H9 (cell line): ENCODE results near the gene GBP4. TPM values are rescaled to one million over a fixed set of nuclear protein-coding genes. Genes with fewer than 3 reads are reported as not detected.

ENCODE experiments used
- DNase-seq: peaks from one replicate; pipeline ENCODE4 v3.0.0-alpha.2; 2017
- H2AFZ ChIP-seq: one replicate; pipeline ENCODE4 v1.6.1; 2013; ENCODE audit warnings: mild to moderate bottlenecking, low read length, control low read depth, moderate library complexity
- H2AK5ac ChIP-seq: 2 replicates; pipeline ENCODE4 v1.6.1; 2013; ENCODE audit warnings: low read length, control low read depth, mixed read lengths; ENCODE audit not compliant: insufficient read length
- H2BK120ac ChIP-seq: one replicate; pipeline ENCODE4 v1.6.1; 2013; ENCODE audit warnings: low read depth, mild to moderate bottlenecking, low read length, control low read depth, inconsistent platforms; ENCODE audit not compliant: poor library complexity, severe bottlenecking
- H2BK12ac ChIP-seq: 2 replicates; pipeline ENCODE4 v1.6.1; 2013; ENCODE audit warnings: low read length, control low read depth, mixed read lengths, low read depth; ENCODE audit not compliant: insufficient read length
- H2BK15ac ChIP-seq: 2 replicates; pipeline ENCODE4 v1.6.1; 2013; ENCODE audit warnings: low read depth, low read length, control low read depth
- H2BK20ac ChIP-seq: one replicate; pipeline ENCODE4 v1.6.1; 2013; ENCODE audit warnings: low read depth, mild to moderate bottlenecking, low read length, control low read depth, inconsistent platforms; ENCODE audit not compliant: poor library complexity, severe bottlenecking
- H2BK5ac ChIP-seq: 2 replicates; pipeline ENCODE4 v1.6.1; 2013; ENCODE audit warnings: low read length, control low read depth, mixed read lengths; ENCODE audit not compliant: insufficient read length
- H3K14ac ChIP-seq: 2 replicates; pipeline ENCODE4 v1.6.1; 2013; ENCODE audit warnings: low read length, control low read depth; ENCODE audit not compliant: insufficient read depth
- H3K18ac ChIP-seq: 2 replicates; pipeline ENCODE4 v1.6.1; 2013; ENCODE audit warnings: low read depth, mild to moderate bottlenecking, mixed read lengths, low read length, control low read depth; ENCODE audit not compliant: insufficient read length
- H3K23ac ChIP-seq: 2 replicates; pipeline ENCODE4 v1.6.1; 2013; ENCODE audit warnings: low read length, control low read depth, mixed read lengths, low read depth; ENCODE audit not compliant: insufficient read length
- H3K23me2 ChIP-seq: 2 replicates; pipeline ENCODE4 v1.6.1; 2013; ENCODE audit warnings: low read depth, mild to moderate bottlenecking, mixed read lengths, low read length, control low read depth; ENCODE audit not compliant: insufficient read length, poor library complexity, severe bottlenecking
- H3K27ac ChIP-seq: 2 replicates; pipeline ENCODE4 v1.5.1; 2013; ENCODE audit warnings: low read length, control low read depth, mixed read lengths, low read depth; ENCODE audit not compliant: insufficient read length
- H3K27me3 ChIP-seq: 2 replicates; pipeline ENCODE4 v1.6.1; 2013; ENCODE audit warnings: low read length, control low read depth, inconsistent platforms; ENCODE audit not compliant: insufficient read depth
- H3K4ac ChIP-seq: 2 replicates; pipeline ENCODE4 v1.6.1; 2013; ENCODE audit warnings: low read depth, mild to moderate bottlenecking, control low read depth, inconsistent platforms, low read length, moderate library complexity
- H3K4me1 ChIP-seq: 2 replicates; pipeline ENCODE4 v1.6.1; 2013; ENCODE audit warnings: low read length, control low read depth, inconsistent platforms; ENCODE audit not compliant: insufficient read depth
- H3K4me2 ChIP-seq: 2 replicates; pipeline ENCODE4 v1.6.1; 2013; ENCODE audit warnings: low read length, control low read depth, mixed read lengths; ENCODE audit not compliant: insufficient read length, insufficient read depth
- H3K56ac ChIP-seq: 2 replicates; pipeline ENCODE4 v1.6.1; 2013; ENCODE audit warnings: low read depth, mild to moderate bottlenecking, mixed read lengths, low read length, control low read depth; ENCODE audit not compliant: insufficient read length
- H3K79me1 ChIP-seq: 2 replicates; pipeline ENCODE4 v1.6.1; 2013; ENCODE audit warnings: low read depth, mild to moderate bottlenecking, moderate library complexity, low read length, control low read depth, inconsistent platforms; ENCODE audit not compliant: insufficient read depth, poor library complexity, severe bottlenecking
- H3K79me2 ChIP-seq: 2 replicates; pipeline ENCODE4 v1.6.1; 2013; ENCODE audit warnings: low read length, control low read depth, inconsistent platforms; ENCODE audit not compliant: insufficient read depth
- H3K9ac ChIP-seq: 2 replicates; pipeline ENCODE4 v1.6.1; 2013; ENCODE audit warnings: low read length, control low read depth, mixed read lengths; ENCODE audit not compliant: insufficient read length; ENCODE audit errors: extremely low read depth
- H3K9me3 ChIP-seq: one replicate; pipeline ENCODE4 v1.6.1; 2013; ENCODE audit warnings: low read depth, low read length, inconsistent platforms; ENCODE audit not compliant: control insufficient read depth
- H3T11ph ChIP-seq: one replicate; pipeline ENCODE4 v1.6.1; 2013; ENCODE audit warnings: mild to moderate bottlenecking, low read length, control low read depth, inconsistent platforms
- H4K20me1 ChIP-seq: one replicate; pipeline ENCODE4 v1.6.1; 2013; ENCODE audit not compliant: control insufficient read depth, insufficient read length, insufficient read depth
- H4K5ac ChIP-seq: 2 replicates; pipeline ENCODE4 v1.6.1; 2013; ENCODE audit warnings: low read depth, mild to moderate bottlenecking, mixed read lengths, low read length, control low read depth; ENCODE audit not compliant: insufficient read length
- H4K8ac ChIP-seq: replicated peaks from 2 replicates; pipeline ENCODE4 v1.6.1; 2013; ENCODE audit warnings: low read length, control low read depth, mixed read lengths, low read depth; ENCODE audit not compliant: insufficient read length
- H4K91ac ChIP-seq: 2 replicates; pipeline ENCODE4 v1.6.1; 2013; ENCODE audit warnings: low read depth, mild to moderate bottlenecking, moderate library complexity, mixed read lengths, low read length, control low read depth; ENCODE audit not compliant: insufficient read length
- H3K27ac Mint-ChIP-seq, 3 experiments: 2 replicates in 2 of 3; 3 replicates in 1 of 3; pipeline ENCODE4 v1.8.0; 2020 to 2021; ENCODE audit warnings: mixed read lengths in 3 of 3, mild to moderate bottlenecking in 1 of 3, moderate library complexity in 1 of 3
- H3K27me3 Mint-ChIP-seq: 2 replicates; pipeline ENCODE4 v1.8.0; 2021; ENCODE audit warnings: low read depth, mild to moderate bottlenecking, moderate library complexity, mixed read lengths
- H3K36me3 Mint-ChIP-seq, 3 experiments: 2 replicates in 2 of 3; 3 replicates in 1 of 3; pipeline ENCODE4 v1.8.0; 2020 to 2021; ENCODE audit warnings: low read depth in 3 of 3, mixed read lengths in 3 of 3; ENCODE audit not compliant: insufficient read depth in 1 of 3
- H3K4me1 Mint-ChIP-seq, 2 experiments: 2 replicates each; pipeline ENCODE4 v1.8.0; 2020; ENCODE audit warnings: mixed read lengths in 2 of 2
- H3K4me3 Mint-ChIP-seq, 2 experiments: 2 replicates in 1 of 2; 3 replicates in 1 of 2; pipeline ENCODE4 v1.8.0; 2020 to 2021; ENCODE audit warnings: mild to moderate bottlenecking in 2 of 2, mixed read lengths in 2 of 2, moderate library complexity in 1 of 2
- H3K9me3 Mint-ChIP-seq, 2 experiments: 2 replicates in 1 of 2; 3 replicates in 1 of 2; pipeline ENCODE4 v1.8.0; 2020; ENCODE audit warnings: mild to moderate bottlenecking in 2 of 2, mixed read lengths in 2 of 2, moderate library complexity in 1 of 2
- WGBS: extraction: QIAGEN DNeasy Blood & Tissue Kit; methylation state at CpG from one replicate; pipeline ENCODE4 v1.1.7; 2013; ENCODE audit warnings: missing lambda C conversion rate, low lambda C conversion rate, mixed read lengths; ENCODE audit not compliant: insufficient read length; ENCODE audit errors: extremely low coverage; 5-methylcytosine and 5-hydroxymethylcytosine counted together
- total RNA-seq: library from RNA; stranded (reverse); gene quantifications from 2 replicates; pipeline ENCODE4 v1.2.1, GENCODE V29; 2021
- TF ChIP-seq, protein P1 (sequence below): fragments of 200-600 bp; sonication (generic); conservative IDR thresholded peaks from 3 replicates; pipeline ENCODE4 v1.8.0; 2021; ENCODE audit warnings: antibody characterized with exemption, mild to moderate bottlenecking

The GBP4 gene
- total RNA-seq, 1 experiment from 2014 or later, result not detected

- H4K5ac ChIP-seq, result no peak overlapping the region
- no peak overlapping the region for H2BK15ac ChIP-seq
- no peaks in the 10 kb centered on the region for H3K23me2 ChIP-seq
These were observed 29.6 kb downstream of the GBP4 start for GRCh38 chr1:89169166-89169565.

More at GRCh38 chr1:89169166-89169565, 29.6 kb downstream of the GBP4 start:
- no peaks in the 10 kb centered on the region for H3K4me1 Mint-ChIP-seq
- Histone ChIP-seq H4K8ac (no peak overlapping the region), H3K14ac (no peak overlapping the region), H3K79me1 (no peaks in the 10 kb centered on the region), H3K79me2 (no peaks in the 10 kb centered on the region), H3K18ac (no peak overlapping the region), H3K4me2 (no peak overlapping the region), H4K91ac (no peak overlapping the region), H2BK20ac (no peak overlapping the region), H3K27me3 (no peaks in the 10 kb centered on the region), H3K4ac (no peak overlapping the region), H2BK5ac (no peak overlapping the region), H3K56ac (no peak overlapping the region), H3K9me3 (no peaks in the 10 kb centered on the region), H2AK5ac (no peak overlapping the region), H3K23ac (no peak overlapping the region), H4K20me1 (no peaks in the 10 kb centered on the region), H3K4me1 (no peaks in the 10 kb centered on the region), H2BK12ac (no peak overlapping the region), H2BK120ac (no peak overlapping the region), H2AFZ (no peak overlapping the region), H3K9ac (no peak overlapping the region), H3T11ph (no peak overlapping the region), H3K27ac (no peak overlapping the region)
- no peaks in the 10 kb centered on the region for H3K9me3 Mint-ChIP-seq
- no peak overlapping the region; a peak in 1 of 7 replicates for H3K27ac Mint-ChIP-seq
- DNase-seq, result no peak
- H3K27me3 Mint-ChIP-seq, result no peaks in the 10 kb centered on the region
- H3K36me3 Mint-ChIP-seq, result no peaks in the 10 kb centered on the region
- WGBS, result no CpG with 5 or more reads among the region's 2 CpGs
- TF ChIP-seq, protein P1, sequence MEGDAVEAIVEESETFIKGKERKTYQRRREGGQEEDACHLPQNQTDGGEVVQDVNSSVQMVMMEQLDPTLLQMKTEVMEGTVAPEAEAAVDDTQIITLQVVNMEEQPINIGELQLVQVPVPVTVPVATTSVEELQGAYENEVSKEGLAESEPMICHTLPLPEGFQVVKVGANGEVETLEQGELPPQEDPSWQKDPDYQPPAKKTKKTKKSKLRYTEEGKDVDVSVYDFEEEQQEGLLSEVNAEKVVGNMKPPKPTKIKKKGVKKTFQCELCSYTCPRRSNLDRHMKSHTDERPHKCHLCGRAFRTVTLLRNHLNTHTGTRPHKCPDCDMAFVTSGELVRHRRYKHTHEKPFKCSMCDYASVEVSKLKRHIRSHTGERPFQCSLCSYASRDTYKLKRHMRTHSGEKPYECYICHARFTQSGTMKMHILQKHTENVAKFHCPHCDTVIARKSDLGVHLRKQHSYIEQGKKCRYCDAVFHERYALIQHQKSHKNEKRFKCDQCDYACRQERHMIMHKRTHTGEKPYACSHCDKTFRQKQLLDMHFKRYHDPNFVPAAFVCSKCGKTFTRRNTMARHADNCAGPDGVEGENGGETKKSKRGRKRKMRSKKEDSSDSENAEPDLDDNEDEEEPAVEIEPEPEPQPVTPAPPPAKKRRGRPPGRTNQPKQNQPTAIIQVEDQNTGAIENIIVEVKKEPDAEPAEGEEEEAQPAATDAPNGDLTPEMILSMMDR, result no peak
- H3K4me3 Mint-ChIP-seq, result no peak overlapping the region
